ENCODE measurements around the gene SERPINB3.
"Not testable (repeated sequence)": the region's sequence is repeated elsewhere in the genome, so short reads cannot be mapped to it uniquely, and the experiment has no call there.

SERPINB3 gene

DNA sequence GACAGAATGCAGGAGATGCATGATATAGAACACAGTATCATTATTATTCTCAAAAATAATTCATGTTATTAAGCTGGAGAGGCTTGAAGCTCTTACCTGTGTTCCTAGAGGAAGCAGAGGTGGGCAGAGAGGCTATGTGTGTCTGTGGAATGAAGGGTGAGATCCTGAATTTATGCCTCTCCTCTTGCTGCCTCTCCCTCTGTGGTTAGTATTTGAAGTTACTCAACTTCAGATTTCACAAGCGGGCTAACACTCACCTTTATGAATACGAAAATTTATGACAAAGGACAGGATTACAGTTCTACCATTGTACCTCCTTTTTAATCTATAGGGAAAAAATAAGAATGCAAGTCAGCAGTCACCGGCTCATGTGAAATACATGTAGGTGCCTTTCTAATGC is at the start of gene SERPINB3:
Gene SERPINB3 (minus strand): TSS at position 144 of the 400 bp plus-strand sequence. CDS start 677 bp downstream, outside the sequence.
- not testable (repeated sequence) for H3K4me3 ChIP-seq (ENCODE audit: low read length); H2AFZ ChIP-seq (ENCODE audit: low read depth, low read length); H3K9me3 ChIP-seq (ENCODE audit: low read length); H3K36me3 ChIP-seq (ENCODE audit: insufficient read depth, low read length); H3K4me1 ChIP-seq (ENCODE audit: insufficient read depth, low read length); H3K27me3 ChIP-seq (ENCODE audit: insufficient read depth, low read length)

GRCh38 chr18:63708650-63709049 is 47.0 kb upstream of the SERPINB3 start:
- Histone ChIP-seq H3K4me3 (ENCODE audit: low read length) (no peak overlapping the region), H3K4me1 (ENCODE audit: insufficient read depth, low read length) (no peaks in the 10 kb centered on the region), H3K36me3 (ENCODE audit: insufficient read depth, low read length) (no peaks in the 10 kb centered on the region), H2AFZ (ENCODE audit: low read depth, low read length) (no peak overlapping the region), H3K9me3 (ENCODE audit: low read length) (no peaks in the 10 kb centered on the region), H3K27me3 (ENCODE audit: insufficient read depth, low read length) (no peaks in the 10 kb centered on the region)

DNA sequence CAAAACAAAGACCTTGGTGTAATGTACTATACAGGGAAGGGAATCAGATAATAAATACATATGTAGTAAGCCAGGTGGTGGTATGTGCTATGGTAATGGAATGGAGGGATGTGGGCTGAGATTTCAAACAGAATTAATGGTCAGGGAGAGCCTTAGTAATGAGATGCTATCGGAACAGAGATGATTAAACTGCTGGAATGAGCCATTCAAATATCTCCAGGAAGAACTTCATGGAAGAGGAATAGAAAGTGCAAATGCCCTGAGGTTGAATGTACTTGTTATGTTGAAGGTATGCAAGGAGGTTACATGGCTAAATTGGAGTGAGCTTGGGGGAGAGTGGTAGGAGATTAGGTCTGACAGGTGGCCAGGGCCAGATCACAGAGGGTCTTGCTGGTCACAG is 46.1 kb upstream of the SERPINB3 start:
- Histone ChIP-seq H3K4me3 (ENCODE audit: low read length) (no peak overlapping the region), H3K9me3 (ENCODE audit: low read length) (no peaks in the 10 kb centered on the region), H3K36me3 (ENCODE audit: insufficient read depth, low read length) (no peaks in the 10 kb centered on the region), H3K27me3 (ENCODE audit: insufficient read depth, low read length) (no peaks in the 10 kb centered on the region), H3K4me1 (ENCODE audit: insufficient read depth, low read length) (no peaks in the 10 kb centered on the region), H2AFZ (ENCODE audit: low read depth, low read length) (no peak overlapping the region)

DNA sequence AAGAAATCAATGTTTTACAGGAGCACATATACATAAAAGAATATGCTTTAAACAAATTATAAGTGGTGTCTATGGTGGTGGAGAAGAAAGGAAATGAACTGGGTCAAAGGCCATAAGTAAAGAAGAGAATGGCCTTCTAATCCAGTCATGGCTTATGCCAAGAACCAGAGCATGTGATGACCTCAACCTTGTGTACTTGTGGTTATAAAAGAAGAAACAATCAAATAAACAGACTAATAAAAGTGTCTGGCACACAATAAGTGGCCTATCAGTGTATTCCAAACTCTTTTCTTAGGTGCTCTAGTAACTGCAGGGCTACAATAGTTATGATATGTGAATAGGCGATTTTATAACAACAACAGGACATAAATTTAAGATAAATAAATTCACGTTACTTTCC is 43.7 kb upstream of the SERPINB3 start:
- Histone ChIP-seq H3K4me3 (ENCODE audit: low read length) (no peak overlapping the region), H3K36me3 (ENCODE audit: insufficient read depth, low read length) (no peaks in the 10 kb centered on the region), H3K4me1 (ENCODE audit: insufficient read depth, low read length) (no peaks in the 10 kb centered on the region), H3K9me3 (ENCODE audit: low read length) (no peaks in the 10 kb centered on the region), H3K27me3 (ENCODE audit: insufficient read depth, low read length) (no peaks in the 10 kb centered on the region), H2AFZ (ENCODE audit: low read depth, low read length) (no peak overlapping the region)

DNA sequence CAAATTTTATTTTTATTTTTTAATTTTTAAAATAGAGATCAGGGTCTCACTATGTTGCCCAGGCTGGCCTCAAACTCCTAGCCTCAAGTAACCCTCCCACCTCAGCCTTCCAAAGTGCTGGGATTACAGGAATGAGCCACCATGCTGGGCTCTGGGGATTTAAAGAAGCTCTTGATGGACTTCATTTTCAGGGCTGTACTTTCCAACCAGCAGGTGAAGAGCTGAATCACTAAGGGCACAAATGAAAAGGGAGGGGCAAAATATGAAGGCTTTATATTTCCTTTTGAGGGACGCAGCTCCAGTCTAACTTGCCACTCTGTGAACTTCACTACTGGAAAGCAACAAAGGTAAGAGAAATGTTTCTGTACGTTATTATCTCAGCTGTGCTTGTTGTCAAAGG is 41.0 kb upstream of the SERPINB3 start, which contains the start of gene SERPINB11:
Gene SERPINB11 (plus strand): TSS at position 301 of the 400 bp plus-strand sequence. CDS start 7,234 bp downstream, outside the sequence.
- no peak within 1 kb of the TSS for H2AFZ ChIP-seq (ENCODE audit: low read depth, low read length)
- H3K36me3 ChIP-seq (ENCODE audit: insufficient read depth, low read length) = no peaks in the 10 kb centered on the region
- no peaks in the 10 kb centered on the region for H3K9me3 ChIP-seq (ENCODE audit: low read length)
- H3K4me3 ChIP-seq (ENCODE audit: low read length) = no peak within 1 kb of the TSS
- H3K4me1 ChIP-seq (ENCODE audit: insufficient read depth, low read length) = no peaks in the 10 kb centered on the region
- H3K27me3 ChIP-seq (ENCODE audit: insufficient read depth, low read length) = no peaks in the 10 kb centered on the region

DNA sequence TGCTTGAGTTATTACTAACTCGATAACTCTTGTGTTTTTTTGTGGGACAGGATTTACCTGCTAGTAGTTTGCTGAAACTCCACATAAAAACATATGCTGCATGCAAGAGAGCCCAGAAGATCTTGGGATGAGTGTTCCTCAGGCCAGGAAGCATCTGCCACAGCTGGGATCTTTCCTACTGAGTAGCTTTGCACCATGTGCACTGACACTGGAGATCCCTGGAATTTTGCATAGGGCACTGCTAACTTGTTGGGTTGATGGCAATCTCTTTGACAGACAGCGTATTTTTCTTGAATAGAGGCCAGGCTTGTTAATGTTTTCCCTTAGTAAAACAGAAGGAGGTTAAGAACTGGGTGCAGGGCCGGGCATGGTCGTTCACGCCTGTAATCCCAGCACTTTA is 40.3 kb upstream of the SERPINB3 start:
- H2AFZ ChIP-seq (ENCODE audit: low read depth, low read length) = no peak overlapping the region
- H3K4me3 ChIP-seq (ENCODE audit: low read length) = no peak overlapping the region
- no peaks in the 10 kb centered on the region for H3K27me3 ChIP-seq (ENCODE audit: insufficient read depth, low read length)
- H3K9me3 ChIP-seq (ENCODE audit: low read length) = no peaks in the 10 kb centered on the region
- H3K4me1 ChIP-seq (ENCODE audit: insufficient read depth, low read length) = no peaks in the 10 kb centered on the region
- H3K36me3 ChIP-seq (ENCODE audit: insufficient read depth, low read length) = no peaks in the 10 kb centered on the region

GRCh38 chr18:63700501-63700900 is 38.8 kb upstream of the SERPINB3 start:
- no peaks in the 10 kb centered on the region for H3K9me3 ChIP-seq (ENCODE audit: low read length)
- H2AFZ ChIP-seq (ENCODE audit: low read depth, low read length) = no peak overlapping the region
- no peaks in the 10 kb centered on the region for H3K27me3 ChIP-seq (ENCODE audit: insufficient read depth, low read length)
- no peaks in the 10 kb centered on the region for H3K36me3 ChIP-seq (ENCODE audit: insufficient read depth, low read length)
- no peak overlapping the region for H3K4me3 ChIP-seq (ENCODE audit: low read length)
- no peaks in the 10 kb centered on the region for H3K4me1 ChIP-seq (ENCODE audit: insufficient read depth, low read length)

DNA sequence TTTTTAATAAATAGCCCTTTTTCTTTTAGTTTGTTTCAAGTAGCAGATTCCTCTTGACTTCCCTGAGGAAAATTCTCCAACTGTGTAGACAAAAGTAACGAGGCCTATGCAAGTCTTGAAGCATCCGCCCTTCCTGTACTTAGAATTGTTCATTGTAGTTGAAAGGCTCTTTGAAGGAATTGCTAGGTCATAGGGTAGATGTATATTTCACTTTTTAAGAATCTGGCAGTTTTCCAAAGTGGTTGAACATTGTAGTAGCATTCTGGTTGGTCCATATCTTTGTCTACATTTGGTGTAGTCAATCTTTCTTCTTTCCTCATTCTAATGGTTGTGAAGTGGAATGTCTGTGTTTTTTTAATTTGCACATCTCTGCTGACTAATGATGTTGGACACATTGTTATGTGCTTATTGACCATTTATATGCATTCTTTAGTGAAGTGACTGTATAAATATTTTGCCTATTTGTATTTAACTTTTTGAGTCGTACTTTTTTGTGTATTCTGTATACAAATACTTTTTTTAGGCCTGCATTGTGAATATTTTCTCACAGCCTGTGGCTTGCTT is 35.5 kb upstream of the SERPINB3 start:
- H3K4me3 ChIP-seq (ENCODE audit: low read length) = no peak overlapping the region
- no peak overlapping the region for H2AFZ ChIP-seq (ENCODE audit: low read depth, low read length)
- no peaks in the 10 kb centered on the region for H3K36me3 ChIP-seq (ENCODE audit: insufficient read depth, low read length)
- no peaks in the 10 kb centered on the region for H3K9me3 ChIP-seq (ENCODE audit: low read length)
- H3K27me3 ChIP-seq (ENCODE audit: insufficient read depth, low read length) = no peaks in the 10 kb centered on the region
- H3K4me1 ChIP-seq (ENCODE audit: insufficient read depth, low read length) = no peaks in the 10 kb centered on the region

GRCh38 chr18:63689064-63689463 is 27.4 kb upstream of the SERPINB3 start:
- Histone ChIP-seq H3K4me3 (ENCODE audit: low read length) (no peak overlapping the region), H3K36me3 (ENCODE audit: insufficient read depth, low read length) (no peaks in the 10 kb centered on the region), H2AFZ (ENCODE audit: low read depth, low read length) (no peak overlapping the region), H3K27me3 (ENCODE audit: insufficient read depth, low read length) (no peaks in the 10 kb centered on the region), H3K9me3 (ENCODE audit: low read length) (no peaks in the 10 kb centered on the region), H3K4me1 (ENCODE audit: insufficient read depth, low read length) (no peaks in the 10 kb centered on the region)

DNA sequence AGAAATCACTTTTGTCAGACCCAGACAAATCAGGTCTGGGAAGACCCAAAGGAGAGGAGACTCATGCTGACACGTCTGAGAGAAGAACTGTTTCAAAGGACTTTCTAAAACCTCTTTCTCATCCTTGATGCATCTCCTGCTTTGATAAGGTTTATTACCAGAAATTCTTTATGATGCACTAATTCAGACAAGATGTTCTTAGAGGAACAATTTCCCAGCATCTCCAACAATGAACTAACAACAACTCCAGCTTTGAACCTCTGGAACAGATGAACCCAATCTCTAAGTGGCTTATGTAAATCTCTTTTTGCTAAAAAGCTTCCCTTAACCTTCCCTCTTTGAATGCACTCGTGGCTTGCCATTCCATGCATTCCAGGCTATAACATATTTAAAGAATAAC is 25.2 kb upstream of the SERPINB3 start:
- Histone ChIP-seq H3K36me3 (ENCODE audit: insufficient read depth, low read length) (no peaks in the 10 kb centered on the region), H3K9me3 (ENCODE audit: low read length) (no peaks in the 10 kb centered on the region), H2AFZ (ENCODE audit: low read depth, low read length) (no peak overlapping the region), H3K4me1 (ENCODE audit: insufficient read depth, low read length) (no peaks in the 10 kb centered on the region), H3K4me3 (ENCODE audit: low read length) (no peak overlapping the region), H3K27me3 (ENCODE audit: insufficient read depth, low read length) (no peaks in the 10 kb centered on the region)

- no peaks in the 10 kb centered on the region for H3K4me1 ChIP-seq (ENCODE audit: insufficient read depth, low read length)
- no peaks in the 10 kb centered on the region for H3K27me3 ChIP-seq (ENCODE audit: insufficient read depth, low read length)
- H2AFZ ChIP-seq (ENCODE audit: low read depth, low read length) = no peak overlapping the region
- no peaks in the 10 kb centered on the region for H3K9me3 ChIP-seq (ENCODE audit: low read length)
- H3K4me3 ChIP-seq (ENCODE audit: low read length) = no peak overlapping the region
- no peaks in the 10 kb centered on the region for H3K36me3 ChIP-seq (ENCODE audit: insufficient read depth, low read length)
Observed at GRCh38 chr18:63684718-63685117, 23.0 kb upstream of the SERPINB3 start.

DNA sequence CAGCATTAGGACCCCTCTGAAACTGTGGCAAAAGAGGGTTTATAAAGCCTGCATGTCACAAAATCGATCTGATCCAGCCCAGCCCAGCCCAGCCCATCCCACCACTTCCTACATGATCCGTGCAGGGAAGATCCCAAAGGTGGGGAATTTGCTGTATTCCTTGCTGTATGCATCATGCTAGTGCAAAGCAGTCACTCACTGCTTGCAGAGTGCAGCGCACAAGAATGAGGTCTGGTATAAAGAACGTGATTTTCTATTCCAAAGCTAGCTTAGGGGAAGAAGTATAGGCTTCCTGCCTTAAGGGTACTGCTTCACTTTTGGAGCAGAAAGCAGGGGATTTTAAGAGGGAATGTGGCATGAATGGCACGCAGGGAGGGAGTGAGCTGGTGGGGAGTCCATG is 22.2 kb upstream of the SERPINB3 start:
- Histone ChIP-seq H2AFZ (ENCODE audit: low read depth, low read length) (no peak overlapping the region), H3K4me1 (ENCODE audit: insufficient read depth, low read length) (no peaks in the 10 kb centered on the region), H3K27me3 (ENCODE audit: insufficient read depth, low read length) (no peaks in the 10 kb centered on the region), H3K4me3 (ENCODE audit: low read length) (no peak overlapping the region), H3K36me3 (ENCODE audit: insufficient read depth, low read length) (no peaks in the 10 kb centered on the region), H3K9me3 (ENCODE audit: low read length) (no peaks in the 10 kb centered on the region)

DNA sequence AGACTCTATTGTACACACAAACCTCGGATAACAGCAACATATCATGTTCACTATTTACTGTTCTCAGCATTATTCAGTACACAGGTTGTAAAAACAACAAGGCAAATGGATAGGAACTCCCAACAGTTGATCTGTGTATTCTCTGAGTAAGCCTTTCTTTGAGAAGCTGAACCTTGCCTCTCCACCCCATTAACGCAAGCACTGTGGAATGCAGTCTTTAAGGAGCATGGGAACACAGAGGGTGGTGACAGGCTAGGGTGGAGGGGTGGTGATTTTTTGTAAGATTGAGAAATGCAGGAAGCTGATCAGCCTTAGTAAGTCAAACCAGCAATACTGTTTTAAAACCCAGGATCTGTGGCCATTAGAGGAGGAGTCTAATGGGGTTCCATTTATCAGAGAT is 21.5 kb upstream of the SERPINB3 start:
- Histone ChIP-seq H2AFZ (ENCODE audit: low read depth, low read length) (no peak overlapping the region), H3K9me3 (ENCODE audit: low read length) (no peaks in the 10 kb centered on the region), H3K36me3 (ENCODE audit: insufficient read depth, low read length) (no peaks in the 10 kb centered on the region), H3K27me3 (ENCODE audit: insufficient read depth, low read length) (no peaks in the 10 kb centered on the region), H3K4me3 (ENCODE audit: low read length) (no peak overlapping the region), H3K4me1 (ENCODE audit: insufficient read depth, low read length) (no peaks in the 10 kb centered on the region)

Data from neuron (in vitro differentiated cells).